GM19452 (cell line): ENCODE results near the gene RICTOR.

Experiments
- ATAC-seq: cut with Tn5 transposase; IDR thresholded peaks from one replicate; pipeline ENCODE4 v1.9.1; 2021; ENCODE audit not compliant: unreplicated experiment

Gene RICTOR

GRCh38 chr5:38896760-38897159, 177.4 kb downstream of the RICTOR start:
- no peak for ATAC-seq

- no peak for ATAC-seq
These were observed 181.8 kb downstream of the RICTOR start for GRCh38 chr5:38892363-38892762.

DNA sequence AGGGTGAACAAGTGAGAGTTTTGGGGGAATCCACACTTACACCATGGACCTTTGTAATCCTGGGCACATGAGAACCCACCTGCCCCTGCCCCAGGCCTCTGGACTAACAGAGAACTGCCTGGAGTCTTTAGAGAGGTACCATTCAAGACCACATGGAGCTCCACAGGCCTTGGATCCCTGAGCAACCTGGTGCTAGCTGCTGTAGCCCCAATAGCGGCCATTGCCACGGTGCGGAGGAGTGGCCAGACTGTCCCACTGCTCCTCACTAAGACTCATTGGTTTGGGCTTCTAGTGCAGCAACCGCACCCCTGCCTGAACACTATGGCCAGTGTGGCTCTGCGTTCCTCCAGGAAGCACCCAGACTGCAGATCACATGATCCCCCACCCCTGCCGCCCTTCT, 182.6 kb downstream of the RICTOR start:
- no peak for ATAC-seq

DNA sequence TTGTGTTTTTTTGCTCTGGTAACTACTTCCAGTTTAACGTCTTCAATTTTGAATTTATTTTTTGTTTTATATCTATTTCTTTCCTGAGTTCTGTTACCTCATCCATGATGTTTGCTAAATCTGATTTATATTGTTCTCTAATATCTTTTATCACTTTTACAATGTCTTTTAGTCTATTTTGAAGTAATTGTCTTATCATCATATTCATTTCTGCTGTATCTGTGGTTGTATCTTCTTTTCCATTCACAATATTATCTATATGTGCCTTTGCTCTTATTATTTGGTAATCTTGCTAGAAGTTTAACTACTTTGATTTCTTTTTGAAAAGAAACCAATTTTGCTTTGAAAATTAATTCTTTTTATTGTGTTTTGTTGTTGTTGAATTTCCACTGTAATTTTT, 184.8 kb downstream of the RICTOR start:
- no peak for ATAC-seq

DNA sequence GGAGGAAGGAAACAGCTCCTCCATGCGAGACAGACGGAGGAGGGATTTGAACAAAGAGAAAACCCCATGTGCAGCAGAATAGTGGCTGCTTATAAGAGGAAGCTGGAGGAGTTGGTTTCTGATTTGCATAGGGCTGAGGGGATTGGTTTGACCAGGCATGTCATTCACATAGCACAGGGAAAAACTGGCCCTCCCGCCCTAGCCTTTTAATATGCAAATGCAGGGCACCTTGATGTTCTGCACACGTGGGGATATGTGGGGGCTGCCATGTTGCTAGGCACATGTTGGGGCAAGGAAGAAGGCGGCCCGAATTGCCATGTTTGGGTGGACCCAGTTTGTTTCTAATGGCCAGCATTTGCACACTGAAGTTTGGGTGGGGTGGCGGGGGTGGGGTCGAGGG, 186.2 kb downstream of the RICTOR start:
- no peak for ATAC-seq
